NCI-H2107 treated with DMSO at 0.1 percent for 48 hours (cell line): ENCODE measurements around the gene NEK9.

ENCODE experiments used
- DNase-seq: peaks from one replicate; lab custom pipeline; 2025; ENCODE audit not compliant: unreplicated experiment; lab: John Stamatoyannopoulos, UW

The NEK9 gene

GRCh38 chr14:75113932-75114539 lies 12.8 kb downstream of the NEK9 start:
- no peak for DNase-seq

- no peak for DNase-seq
Measured at GRCh38 chr14:75109877-75110276, 17.0 kb downstream of the NEK9 start.

DNA sequence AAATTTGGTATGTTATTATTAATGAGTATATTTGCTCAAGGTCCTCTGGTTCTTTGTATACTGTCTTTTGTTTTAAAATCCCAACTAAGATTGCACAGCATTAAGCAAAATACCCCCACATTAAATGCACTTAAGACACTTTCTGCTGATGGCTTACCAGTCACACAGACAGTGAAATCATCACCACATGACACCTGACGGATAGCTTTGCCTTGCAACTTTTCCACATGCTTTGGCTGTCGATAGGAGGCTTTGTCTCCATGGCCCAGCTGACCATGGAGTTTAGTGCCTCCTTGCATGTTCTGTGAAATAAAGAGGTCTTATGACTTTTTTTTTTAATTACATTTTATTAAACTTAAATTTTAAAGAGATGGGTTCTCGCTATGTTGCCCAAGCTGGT lies 19.7 kb downstream of the NEK9 start:
- DNase-seq, result no peak

- DNase-seq, result no peak
Measured at GRCh38 chr14:75101491-75101890, 25.4 kb downstream of the NEK9 start.

GRCh38 chr14:75098682-75099081 lies 28.2 kb downstream of the NEK9 start:
- DNase-seq, result no peak

DNA sequence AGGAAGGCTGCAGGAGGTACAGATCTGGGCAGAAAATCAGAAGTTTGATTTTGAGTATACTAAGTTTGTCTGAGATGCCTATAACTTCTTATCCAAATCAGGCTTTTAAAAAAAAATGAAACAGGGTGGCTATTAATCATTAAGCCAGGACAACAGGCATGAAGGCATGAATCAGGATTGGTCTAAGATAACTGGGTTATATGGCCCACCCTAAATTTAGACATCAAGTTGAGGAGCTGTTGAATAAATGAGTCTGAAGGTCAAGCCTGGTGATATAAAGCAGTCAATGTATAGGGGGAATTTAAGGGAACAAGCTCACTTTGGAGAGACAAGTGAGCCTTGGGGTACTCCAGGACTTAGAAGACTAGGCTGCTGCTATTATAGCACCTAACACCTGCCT lies 28.6 kb downstream of the NEK9 start:
- no peak for DNase-seq

- DNase-seq, result no peak
Measured at GRCh38 chr14:75096959-75097358, 29.9 kb downstream of the NEK9 start.

GRCh38 chr14:75095690-75096089 lies 31.2 kb downstream of the NEK9 start:
- DNase-seq, result no peak

DNA sequence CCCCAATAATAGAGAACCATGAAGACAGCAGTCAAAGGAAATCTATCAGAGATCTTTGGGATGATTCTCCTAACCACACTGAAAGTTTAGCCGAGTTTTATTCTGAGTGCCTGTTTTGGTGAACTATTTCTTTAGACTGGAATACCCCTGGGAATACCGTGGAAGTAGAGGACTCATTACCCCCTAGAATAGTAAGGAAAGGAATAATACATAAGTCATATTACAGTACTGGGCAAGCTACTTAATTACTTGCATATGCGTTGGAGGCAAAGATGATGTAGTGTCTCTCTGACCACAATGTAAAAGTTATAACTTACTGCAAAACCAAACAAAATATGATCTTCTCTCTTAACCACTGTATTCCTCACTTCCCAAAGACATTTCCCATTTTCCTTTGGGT lies 32.0 kb downstream of the NEK9 start:
- DNase-seq, result no peak

DNA sequence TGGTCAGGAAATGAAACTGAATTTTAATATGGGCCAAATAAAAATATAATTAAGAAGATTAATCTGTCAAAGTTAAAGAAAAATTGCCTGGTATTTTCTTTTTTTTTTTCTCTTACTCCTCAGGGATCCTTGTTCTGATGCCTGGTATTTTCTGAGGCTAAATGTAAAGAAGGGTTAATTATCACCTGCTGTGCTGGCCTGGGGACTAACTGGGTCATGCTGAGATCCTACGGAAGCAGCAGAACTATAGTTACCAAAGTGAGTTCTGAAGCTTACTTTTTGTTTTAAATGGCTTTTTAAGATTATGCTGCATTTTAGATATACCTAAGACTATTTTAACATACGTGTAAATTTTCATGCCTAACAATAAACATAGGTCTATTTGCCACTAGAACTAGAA lies 34.1 kb downstream of the NEK9 start:
- DNase-seq, result no peak

DNA sequence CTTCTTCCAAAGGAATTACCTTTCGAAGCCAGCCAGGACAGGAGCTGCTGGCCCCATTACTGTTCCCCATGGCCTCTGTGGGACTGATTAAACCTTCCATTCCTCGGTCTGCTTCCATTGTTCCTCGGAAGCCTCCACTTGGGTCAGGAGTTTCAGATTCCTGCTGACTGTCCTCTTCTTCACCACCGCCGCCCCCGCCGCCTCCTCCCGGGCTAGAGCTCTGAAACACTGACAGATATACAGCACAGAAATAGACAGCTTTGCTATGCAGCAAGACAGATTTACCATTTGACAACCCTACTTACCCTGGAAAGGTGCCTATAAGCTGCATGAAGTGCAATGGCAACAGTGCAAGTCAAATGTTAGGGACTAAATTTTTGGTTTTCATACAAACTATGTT lies 35.6 kb downstream of the NEK9 start:
- DNase-seq, result no peak

DNA sequence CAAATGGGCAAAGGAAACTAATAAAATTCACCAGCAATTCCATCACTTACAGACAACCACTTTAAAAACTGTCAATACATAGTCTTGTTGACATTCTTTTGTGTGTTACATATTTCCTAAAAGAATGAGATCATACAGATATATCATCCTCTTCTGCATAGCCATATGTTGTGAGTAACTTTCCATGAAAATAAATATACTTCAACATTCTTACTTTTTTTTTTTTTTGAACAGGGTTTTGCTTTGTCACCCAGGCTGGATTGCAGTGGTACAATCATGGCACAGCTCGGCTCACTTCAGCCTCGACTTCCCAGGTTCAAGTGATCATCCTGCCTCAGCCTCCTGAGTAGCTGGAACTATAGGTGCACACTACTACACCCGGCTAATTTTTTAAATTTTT lies 36.5 kb downstream of the NEK9 start:
- no peak for DNase-seq

- DNase-seq, result peak; percentile 77
Measured at GRCh38 chr14:75088566-75089373, 38.1 kb downstream of the NEK9 start.

GRCh38 chr14:75088153-75088552 lies 38.7 kb downstream of the NEK9 start:
- no peak for DNase-seq

DNA sequence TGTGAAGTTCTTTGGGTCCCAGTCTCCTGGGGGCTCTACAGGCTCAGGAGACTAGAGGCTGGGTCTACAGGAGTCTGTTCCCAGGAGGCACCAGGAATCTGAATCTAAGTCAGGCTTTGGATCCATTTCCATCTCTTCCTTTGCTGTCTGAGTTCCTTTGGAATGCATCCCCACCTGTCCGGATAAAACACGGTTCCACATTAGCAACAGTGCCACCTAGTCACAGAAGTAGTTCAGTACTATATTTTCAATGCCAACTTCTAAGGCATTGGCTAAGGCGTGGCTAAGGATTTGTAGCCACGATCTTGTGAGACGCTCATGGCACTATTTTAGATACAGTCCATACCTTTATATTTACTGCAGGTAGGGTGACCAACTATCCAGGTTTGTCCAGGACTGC lies 42.3 kb downstream of the NEK9 start:
- peak; percentile 26 for DNase-seq

DNA sequence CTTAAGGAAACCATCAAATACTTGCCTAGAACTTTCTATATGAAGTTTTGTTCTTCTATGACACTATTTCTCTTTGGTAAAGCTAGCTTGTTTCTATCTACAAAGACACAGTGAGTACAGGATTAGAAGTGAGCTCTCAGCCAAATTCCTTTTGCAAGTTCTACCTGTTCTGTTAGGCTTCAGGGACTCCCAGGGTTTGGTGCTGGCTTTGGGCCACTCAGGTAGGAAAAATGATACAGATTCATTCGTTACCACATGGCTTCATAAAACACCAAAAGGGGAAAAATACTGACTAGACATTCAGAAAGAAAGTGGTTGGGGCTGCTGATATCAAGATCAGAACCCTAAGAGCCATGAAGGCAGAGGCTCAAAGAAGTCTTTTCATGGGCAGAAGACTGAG lies 43.6 kb downstream of the NEK9 start:
- DNase-seq, result no peak

GRCh38 chr14:75081660-75082229 lies 45.1 kb downstream of the NEK9 start:
- DNase-seq, result no peak

GRCh38 chr14:75079521-75079920 lies 47.3 kb downstream of the NEK9 start:
- DNase-seq, result no peak

GRCh38 chr14:75077794-75078193 lies 49.1 kb downstream of the NEK9 start:
- DNase-seq, result peak; percentile 21

- no peak for DNase-seq
Measured at GRCh38 chr14:75070383-75070782, 56.5 kb downstream of the NEK9 start.

GRCh38 chr14:75069811-75070145 lies 57.1 kb downstream of the NEK9 start:
- peak; percentile 95 for DNase-seq

GRCh38 chr14:75069121-75069810 lies 57.6 kb downstream of the NEK9 start, which contains the start of gene ZC2HC1C:
Gene ZC2HC1C (plus strand): TSS chr14:75069641. CDS start chr14:75070574, 933 bp downstream.
- peak; percentile 98 for DNase-seq
